BJ (cell line): Measurements from ENCODE around the gene IRF6. TPM values are rescaled to one million over a fixed set of nuclear protein-coding genes. Genes with fewer than 3 reads are reported as not detected.

ENCODE experiments used
- CTCF ChIA-PET: fragments of 350-600 bp; formaldehyde crosslinking; extraction: SDS; loops from one replicate; lab custom pipeline; 2021; ENCODE audit warnings: antibody characterized with exemption, inconsistent platforms; lab: Yijun Ruan, JAX
- POLR2A ChIA-PET: fragments of 300-600 bp; sonication (Branson Sonifier 250); formaldehyde crosslinking; extraction: SDS; loops from one replicate; lab custom pipeline; 2021; ENCODE audit warnings: antibody characterized with exemption; lab: Charles Lee
- DNase-seq: peaks from one replicate; pipeline ENCODE4 v3.0.0-alpha.2; 2011; ENCODE audit warnings: low read depth
- H3K27me3 ChIP-seq: 2 replicates; pipeline ENCODE4 v1.6.0; 2011; ENCODE audit warnings: low read length; ENCODE audit not compliant: control insufficient read depth, insufficient read depth
- H3K36me3 ChIP-seq: 2 replicates; pipeline ENCODE4 v1.5.1; 2011; ENCODE audit warnings: low read length; ENCODE audit not compliant: control insufficient read depth, insufficient read depth
- H3K4me3 ChIP-seq: 2 replicates; pipeline ENCODE4 v1.5.1; 2011; ENCODE audit warnings: low read depth, mild to moderate bottlenecking, control low read depth, low read length
- polyA plus RNA-seq: library from polyadenylated mRNA; depleted of rRNA; stranded (reverse); fragments of >200 nt; gene quantifications from 2 replicates; pipeline ENCODE4 v1.2.3, GENCODE V29; 2011
- TF ChIP-seq, protein P1 (sequence below): IDR thresholded peaks from 2 replicates; pipeline ENCODE4 v1.5.1; 2011; ENCODE audit warnings: low read depth, mild to moderate bottlenecking, control low read depth, inconsistent platforms, low read length, moderate library complexity; ENCODE audit not compliant: insufficient read depth

IRF6 gene
- polyA plus RNA-seq, 1 experiment: 1.7 TPM

- ChIA-PET CTCF (no interaction called here), POLR2A (no interaction called here)
- TF ChIP-seq, protein P1, sequence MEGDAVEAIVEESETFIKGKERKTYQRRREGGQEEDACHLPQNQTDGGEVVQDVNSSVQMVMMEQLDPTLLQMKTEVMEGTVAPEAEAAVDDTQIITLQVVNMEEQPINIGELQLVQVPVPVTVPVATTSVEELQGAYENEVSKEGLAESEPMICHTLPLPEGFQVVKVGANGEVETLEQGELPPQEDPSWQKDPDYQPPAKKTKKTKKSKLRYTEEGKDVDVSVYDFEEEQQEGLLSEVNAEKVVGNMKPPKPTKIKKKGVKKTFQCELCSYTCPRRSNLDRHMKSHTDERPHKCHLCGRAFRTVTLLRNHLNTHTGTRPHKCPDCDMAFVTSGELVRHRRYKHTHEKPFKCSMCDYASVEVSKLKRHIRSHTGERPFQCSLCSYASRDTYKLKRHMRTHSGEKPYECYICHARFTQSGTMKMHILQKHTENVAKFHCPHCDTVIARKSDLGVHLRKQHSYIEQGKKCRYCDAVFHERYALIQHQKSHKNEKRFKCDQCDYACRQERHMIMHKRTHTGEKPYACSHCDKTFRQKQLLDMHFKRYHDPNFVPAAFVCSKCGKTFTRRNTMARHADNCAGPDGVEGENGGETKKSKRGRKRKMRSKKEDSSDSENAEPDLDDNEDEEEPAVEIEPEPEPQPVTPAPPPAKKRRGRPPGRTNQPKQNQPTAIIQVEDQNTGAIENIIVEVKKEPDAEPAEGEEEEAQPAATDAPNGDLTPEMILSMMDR: no peak
- Histone ChIP-seq H3K4me3 (no peak overlapping the region), H3K27me3 (peaks cover 2% of the 10 kb centered on the region; the same call in 1 of the 2 replicates), H3K36me3 (no peaks in the 10 kb centered on the region)
- no peak for DNase-seq
These were observed 54.2 kb downstream of the IRF6 start for GRCh38 chr1:209751627-209752231.

DNA sequence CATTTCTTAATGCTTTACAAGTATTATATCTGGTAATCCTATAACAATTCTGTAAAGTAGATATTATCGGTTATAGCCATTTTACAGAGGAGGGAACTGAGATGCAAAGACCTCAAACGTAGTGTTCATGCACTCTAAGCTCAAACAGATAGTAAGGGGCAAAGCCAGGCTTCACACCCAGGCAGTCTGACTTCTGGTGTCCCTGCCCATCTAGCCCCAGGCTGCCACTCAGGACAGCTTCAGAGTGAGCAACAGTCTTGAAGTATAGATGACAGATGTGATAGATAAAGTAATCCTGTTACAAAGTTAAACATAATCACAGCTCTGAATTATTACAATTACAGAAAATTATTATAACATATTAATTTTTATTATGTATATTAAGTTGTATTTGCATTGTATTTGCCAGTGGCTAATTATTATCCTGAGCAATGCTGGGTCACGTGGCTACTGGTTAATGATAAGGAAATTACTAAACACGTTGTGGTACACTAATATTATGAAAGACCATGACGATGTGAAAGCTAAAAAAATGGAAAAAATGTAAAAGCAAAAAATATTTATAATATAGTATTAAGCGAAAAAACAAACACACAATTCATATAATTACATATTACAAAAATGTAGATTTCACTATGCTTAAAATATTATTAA is 56.1 kb downstream of the IRF6 start:
- Histone ChIP-seq H3K4me3 (no peak overlapping the region), H3K27me3 (no peaks in the 10 kb centered on the region), H3K36me3 (no peaks in the 10 kb centered on the region)
- ChIA-PET POLR2A (no interaction called here), CTCF (interaction anchor here (1.8 to 1.9 kb wide), 2 partner anchors 56 to 164 kb away, joined by 5 to 6 read pairs; no protein-coding TSS in a partner anchor)
- no peak for DNase-seq
- TF ChIP-seq, protein P1: no peak

DNA sequence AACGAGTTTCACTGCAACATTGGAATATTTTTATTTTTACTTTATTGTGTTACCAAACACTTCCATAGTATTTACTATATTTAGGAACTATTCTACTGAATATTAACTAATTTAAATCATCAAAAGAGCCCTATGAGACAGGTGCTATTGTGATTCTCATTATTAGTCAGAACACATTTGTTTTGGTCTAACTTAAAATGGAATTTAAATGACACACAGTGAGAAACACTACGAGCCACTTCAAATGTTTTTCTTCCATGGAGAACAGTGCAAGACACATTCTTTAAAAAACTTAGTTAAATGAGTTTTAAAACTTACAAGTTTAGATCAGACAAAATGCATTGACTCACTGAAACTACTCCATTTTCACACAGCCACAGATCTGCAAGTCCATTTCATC is 56.7 kb downstream of the IRF6 start:
- TF ChIP-seq, protein P1: no peak
- no peak for DNase-seq
- Histone ChIP-seq H3K36me3 (no peaks in the 10 kb centered on the region), H3K4me3 (no peak overlapping the region), H3K27me3 (peaks cover 2% of the 10 kb centered on the region)
- CTCF ChIA-PET: interaction anchor here (1.7 to 2.0 kb wide), 8 partner anchors 8 to 182 kb away, joined by 4 to 14 read pairs (median 7); no protein-coding TSS in a partner anchor
- POLR2A ChIA-PET: no interaction called here

GRCh38 chr1:209748620-209749019 is 57.3 kb downstream of the IRF6 start:
- no peak for DNase-seq
- CTCF ChIA-PET: interaction anchor here (0.6 to 2.0 kb wide), 19 partner anchors 9 to 1324 kb away, joined by 3 to 14 read pairs (median 6); no protein-coding TSS in a partner anchor
- peaks cover 2% of the 10 kb centered on the region for H3K27me3 ChIP-seq
- POLR2A ChIA-PET: no interaction called here
- H3K36me3 ChIP-seq: no peaks in the 10 kb centered on the region
- H3K4me3 ChIP-seq: no peak overlapping the region
- TF ChIP-seq, protein P1: no peak

- peak; percentile 22 for DNase-seq
- ChIA-PET CTCF (interaction anchor here (0.6 to 2.0 kb wide), 23 partner anchors 10 to 181 kb away, joined by 3 to 14 read pairs (median 5); no protein-coding TSS in a partner anchor), POLR2A (no interaction called here)
- Histone ChIP-seq H3K36me3 (no peaks in the 10 kb centered on the region), H3K4me3 (peak overlapping the region; percentile 11; the same call in 1 of the 2 replicates), H3K27me3 (peaks cover 2% of the 10 kb centered on the region)
- TF ChIP-seq, protein P1: peak; percentile 78
These were observed 58.2 kb downstream of the IRF6 start for GRCh38 chr1:209747580-209748262.
